Stimulated activated naive CD4-positive, alpha-beta T cell (primary cell): ENCODE results near the gene JUND.
A peak's percentile ranks its signal among the peaks of the same experiment; 100 is the strongest.
"Not testable (repeated sequence)": the region's sequence is repeated elsewhere in the genome, so short reads cannot be mapped to it uniquely, and the experiment has no call there.

Source experiments
- DNase-seq, 6 experiments: peaks; one replicate each; lab custom pipeline; 2025; lab: John Stamatoyannopoulos, UW

Gene JUND

GRCh38 chr19:18281082-18282020 is at the start of gene JUND:
Gene JUND (minus strand): TSS chr19:18281622. CDS start chr19:18281484, 138 bp downstream.
- DNase-seq: peak; percentile 95 to 99 (median 97)

- no peak for DNase-seq
Measured at GRCh38 chr19:18330868-18331267, 49.4 kb upstream of the JUND start.

DNA sequence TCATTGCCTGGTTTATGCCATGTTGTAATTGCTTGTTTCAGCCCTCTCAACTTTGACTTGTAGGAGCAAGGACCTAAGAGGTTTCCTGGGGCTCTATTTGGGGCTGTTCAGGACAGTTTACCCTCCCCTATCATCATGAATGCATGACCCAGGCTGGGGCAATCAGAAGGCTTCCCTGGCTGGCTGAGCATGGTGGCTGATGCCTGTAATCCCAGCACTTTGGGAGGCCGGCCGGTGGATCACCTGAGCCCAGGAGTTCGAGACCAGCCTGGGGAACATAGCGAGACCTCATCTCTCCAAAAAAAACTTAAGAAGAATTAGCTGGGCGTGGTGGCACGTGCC is 47.6 kb upstream of the JUND start:
- DNase-seq: no peak

GRCh38 chr19:18328340-18329034 is 47.1 kb upstream of the JUND start:
- DNase-seq: peak; percentile 67 to 91 (median 87)

GRCh38 chr19:18326772-18327171 is 45.4 kb upstream of the JUND start:
- no peak for DNase-seq

- not testable (repeated sequence) for DNase-seq
Measured at GRCh38 chr19:18324373-18324731, 42.9 kb upstream of the JUND start.

- peak; percentile 96 to 100 (median 99) for DNase-seq
Measured at GRCh38 chr19:18322759-18323460, 41.5 kb upstream of the JUND start, which contains the start of gene LSM4. Gene LSM4 (minus strand): TSS chr19:18323076. CDS start chr19:18323020, 56 bp downstream.

GRCh38 chr19:18322318-18322758 is 40.9 kb upstream of the JUND start:
- peak in 2 of 6 experiments; percentile 4 to 9 for DNase-seq

DNA sequence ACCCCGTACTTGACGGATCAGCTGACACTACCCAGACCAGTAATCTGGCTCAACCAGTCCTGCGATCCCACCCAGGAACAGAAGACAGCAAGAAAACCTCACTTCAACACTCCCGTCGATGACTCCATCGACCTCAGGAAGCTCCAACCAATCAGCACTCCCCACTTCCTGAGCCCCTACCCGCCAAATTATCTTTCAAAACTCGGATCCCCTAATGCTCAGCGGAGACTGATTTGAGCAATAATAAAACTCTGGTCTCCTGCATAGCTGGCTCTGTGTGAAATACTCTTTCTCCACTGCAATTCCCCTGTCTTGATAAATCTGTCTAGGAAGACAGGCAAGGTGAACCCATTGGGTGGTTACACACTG is 40.3 kb upstream of the JUND start:
- no peak for DNase-seq

DNA sequence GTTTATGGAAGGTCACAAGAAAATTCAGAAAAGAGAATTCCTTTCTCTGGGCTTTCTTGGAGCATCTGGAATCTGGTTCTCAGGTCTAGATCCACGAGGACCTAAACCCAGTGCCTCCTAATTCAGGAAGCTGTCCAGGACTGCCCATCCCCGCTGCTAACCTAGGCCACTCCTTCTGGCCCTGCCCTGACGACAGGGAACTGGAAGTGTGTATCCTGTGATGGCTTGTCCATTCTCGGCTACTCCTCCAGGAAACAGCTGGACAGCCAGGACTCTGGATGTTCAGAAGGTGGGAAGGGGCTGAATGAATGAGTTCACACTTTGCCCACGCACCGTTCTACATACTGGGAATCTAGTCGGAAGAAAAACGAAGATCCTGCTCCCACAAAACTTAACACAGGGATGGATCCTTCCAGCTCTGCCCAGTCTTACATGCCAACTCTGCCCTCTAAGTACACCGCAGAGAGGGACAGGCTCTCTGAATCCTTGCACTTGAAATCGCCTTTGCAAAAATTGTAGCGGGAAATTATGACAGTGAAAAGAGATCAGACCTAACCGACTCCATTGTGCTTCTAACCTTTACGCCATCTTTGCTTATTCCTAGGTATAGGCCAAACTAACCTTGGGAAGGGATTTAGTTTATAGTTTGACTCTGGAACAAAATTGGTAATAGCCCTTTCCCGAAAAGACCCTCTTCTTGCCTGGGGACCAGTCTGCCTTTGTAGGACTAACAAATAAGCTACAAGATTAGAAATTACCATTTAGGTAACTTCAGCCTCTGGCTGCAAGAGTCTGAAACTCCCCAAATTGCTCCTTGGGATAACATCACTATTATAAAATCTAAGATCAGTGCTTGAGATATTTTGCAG is 39.7 kb upstream of the JUND start:
- DNase-seq: no peak

DNA sequence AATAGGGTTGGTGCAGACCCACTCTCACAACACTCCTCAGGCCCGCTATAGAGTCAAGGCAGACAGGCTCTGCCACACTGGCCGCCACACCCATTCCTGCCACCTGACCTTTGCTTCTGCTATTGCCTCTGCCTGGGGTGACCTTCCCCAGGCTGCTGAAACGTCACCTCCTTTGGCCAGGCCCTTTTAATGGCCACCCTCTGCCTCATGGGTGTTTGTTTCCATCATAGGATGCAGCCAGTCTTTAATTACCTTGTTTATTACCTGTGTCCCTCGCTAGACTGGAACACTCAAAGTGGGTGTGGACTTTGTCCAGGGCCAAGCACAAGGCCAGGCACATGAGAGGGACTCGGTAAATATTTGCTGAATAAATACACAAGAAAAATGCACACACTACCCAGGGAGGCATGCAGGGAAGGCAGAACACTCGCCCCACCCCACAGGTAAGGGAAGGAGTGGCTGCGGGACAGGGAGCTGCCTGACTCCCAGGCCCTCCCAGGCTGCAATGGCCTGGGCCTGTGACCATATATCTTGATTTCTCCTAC is 38.2 kb upstream of the JUND start:
- DNase-seq: no peak

- peak in 5 of 6 experiments; percentile 21 to 53 (median 23) for DNase-seq
Measured at GRCh38 chr19:18317961-18318800, 36.8 kb upstream of the JUND start.

GRCh38 chr19:18313398-18313797 is 32.0 kb upstream of the JUND start:
- no peak for DNase-seq

GRCh38 chr19:18312092-18312534 is 30.7 kb upstream of the JUND start:
- DNase-seq: no peak

GRCh38 chr19:18311502-18312091 is 30.2 kb upstream of the JUND start:
- DNase-seq: no peak

- no peak for DNase-seq
Measured at GRCh38 chr19:18310966-18311365, 29.5 kb upstream of the JUND start.

DNA sequence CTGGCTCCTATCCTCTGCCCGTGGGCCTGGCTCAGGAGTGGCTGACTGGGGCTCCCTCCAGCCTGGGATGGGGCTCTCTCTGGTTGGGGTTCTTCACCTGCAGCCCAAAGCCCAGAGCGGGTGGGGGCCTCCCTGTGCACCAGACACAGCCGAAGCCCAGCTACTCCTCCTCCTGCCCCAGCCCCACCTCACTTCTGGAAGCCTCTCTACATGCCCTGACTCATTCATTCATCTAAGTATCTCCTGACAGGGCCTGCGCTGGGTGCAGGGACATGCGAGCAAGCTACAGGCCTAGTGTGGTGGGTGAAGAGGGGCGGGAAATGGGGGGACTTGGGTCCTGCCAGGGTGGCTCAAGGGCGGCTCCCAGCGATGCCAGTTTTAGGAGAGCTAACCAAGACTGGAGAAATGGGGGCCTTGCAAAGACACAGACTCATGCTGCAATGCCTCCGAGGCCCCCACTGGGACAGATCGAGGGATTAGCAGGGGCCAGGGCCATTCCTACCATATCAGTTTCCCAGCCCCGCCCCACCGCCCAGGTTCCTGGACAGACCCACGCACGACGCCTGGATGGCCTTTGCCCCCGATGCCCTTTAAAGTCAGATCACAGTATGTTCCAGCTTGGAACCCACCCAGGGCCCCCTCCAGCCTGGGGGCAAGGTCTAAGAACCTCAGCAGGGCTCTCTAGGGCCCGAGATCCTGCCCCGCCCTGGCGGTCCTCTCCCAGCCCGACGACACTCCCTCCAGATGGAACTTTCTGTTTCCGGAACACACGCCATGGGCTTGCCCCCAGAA is 28.9 kb upstream of the JUND start:
- DNase-seq: no peak

DNA sequence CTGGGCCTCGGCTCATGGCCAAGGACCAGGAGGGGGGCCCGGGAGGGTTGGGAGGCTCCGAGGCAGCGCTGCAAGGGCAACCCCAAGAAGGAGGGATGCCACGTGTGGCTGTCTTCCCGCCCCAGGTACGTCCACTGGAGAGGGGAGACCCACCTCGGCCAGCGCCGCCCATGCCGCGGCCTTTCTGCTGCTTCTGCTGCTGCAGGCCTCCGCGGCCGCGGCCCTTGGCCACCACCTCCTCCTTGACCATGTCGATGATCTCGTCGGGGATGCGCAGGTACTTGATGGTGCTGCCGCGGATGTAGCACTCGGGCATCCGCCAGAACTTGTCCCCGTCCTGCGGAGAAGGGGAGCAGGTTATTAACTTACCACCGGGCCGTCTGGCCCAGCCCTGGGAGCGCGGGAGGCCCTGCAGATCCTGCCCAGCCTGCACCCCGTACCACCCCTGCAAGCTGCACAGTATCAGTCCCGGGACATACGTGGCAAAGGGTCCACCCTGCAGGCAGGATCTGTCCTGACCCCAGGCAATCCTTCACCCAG is 28.2 kb upstream of the JUND start:
- no peak for DNase-seq

DNA sequence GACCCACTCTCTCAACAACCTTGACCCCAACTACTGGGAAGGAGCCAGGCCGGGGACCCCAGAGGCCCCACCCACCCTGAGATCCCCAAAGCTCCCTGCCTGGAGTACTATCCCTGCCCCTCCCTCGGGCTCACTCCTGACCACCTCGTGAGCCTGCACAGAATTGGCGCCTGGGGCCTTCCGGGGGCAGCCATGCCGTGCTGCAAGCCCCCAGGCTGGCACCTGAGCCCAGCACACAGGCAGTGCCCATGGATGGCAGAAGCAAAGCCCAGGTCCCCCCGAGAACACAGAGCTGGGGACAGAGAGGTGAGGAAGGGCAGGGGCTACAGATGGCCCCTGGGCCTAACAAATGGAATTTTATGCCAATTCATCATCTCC is 27.5 kb upstream of the JUND start:
- DNase-seq: no peak
